ENCODE data around the gene FTCD. TPM values are rescaled to one million over a fixed set of nuclear protein-coding genes. Genes with fewer than 3 reads are reported as not detected.

FTCD gene
- total RNA-seq, 1 experiment from 2014 or later: not detected

DNA sequence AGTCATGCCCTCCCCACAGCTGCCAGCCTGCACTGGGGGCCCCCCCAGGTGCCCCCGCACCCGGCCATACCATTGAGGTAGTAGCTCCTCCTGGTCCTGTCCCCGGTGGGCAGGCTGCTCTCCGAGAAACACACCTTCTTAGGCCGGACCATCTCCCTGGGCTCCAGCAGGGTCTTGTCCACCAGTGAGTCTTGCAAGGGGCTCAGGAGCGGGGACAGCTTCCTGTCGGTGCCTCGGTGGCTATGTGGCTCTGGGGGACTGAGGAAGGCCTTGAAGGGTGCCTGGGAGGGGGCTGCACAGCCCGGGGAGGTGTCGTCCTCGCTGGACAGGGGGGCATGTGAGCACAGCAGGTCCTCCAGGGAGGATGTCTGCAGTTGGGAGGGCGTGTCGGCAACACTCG, 12.9 kb upstream of the FTCD start:
- H3K27me3 ChIP-seq (ENCODE audit: control insufficient read depth, insufficient read depth, low read length): no peaks in the 10 kb centered on the region
- H3K36me3 ChIP-seq (replicated peaks; ENCODE audit: control insufficient read depth, insufficient read depth, low read length): no peaks in the 10 kb centered on the region
- peak; percentile 38 for DNase-seq
- H3K4me3 ChIP-seq (ENCODE audit: insufficient read depth, low read depth, low read length): no peak overlapping the region

DNA sequence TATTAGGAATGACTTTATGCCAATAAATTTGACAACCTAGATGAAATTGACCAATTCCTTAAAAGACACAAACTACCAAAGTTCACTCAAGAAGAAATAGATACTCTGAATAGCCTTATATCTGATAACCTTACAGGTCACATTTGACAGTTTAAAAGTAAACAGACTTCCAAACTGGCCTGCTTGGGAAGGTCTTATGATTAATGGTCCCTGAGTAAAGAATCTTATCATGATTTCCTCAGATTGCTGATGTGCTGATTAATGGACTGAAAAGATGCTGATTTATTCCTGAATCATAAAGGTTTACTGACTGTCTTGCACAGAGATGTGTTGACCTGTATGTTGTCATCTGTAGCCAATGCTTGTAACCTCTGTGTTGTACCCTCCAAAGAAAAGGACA, 9.7 kb upstream of the FTCD start:
- no peaks in the 10 kb centered on the region for H3K27me3 ChIP-seq (ENCODE audit: control insufficient read depth, insufficient read depth, low read length)
- no peak overlapping the region for H3K4me3 ChIP-seq (ENCODE audit: insufficient read depth, low read depth, low read length)
- DNase-seq: no peak
- H3K36me3 ChIP-seq (replicated peaks; ENCODE audit: control insufficient read depth, insufficient read depth, low read length): no peaks in the 10 kb centered on the region; the same call in 1 of the 2 replicates

DNA sequence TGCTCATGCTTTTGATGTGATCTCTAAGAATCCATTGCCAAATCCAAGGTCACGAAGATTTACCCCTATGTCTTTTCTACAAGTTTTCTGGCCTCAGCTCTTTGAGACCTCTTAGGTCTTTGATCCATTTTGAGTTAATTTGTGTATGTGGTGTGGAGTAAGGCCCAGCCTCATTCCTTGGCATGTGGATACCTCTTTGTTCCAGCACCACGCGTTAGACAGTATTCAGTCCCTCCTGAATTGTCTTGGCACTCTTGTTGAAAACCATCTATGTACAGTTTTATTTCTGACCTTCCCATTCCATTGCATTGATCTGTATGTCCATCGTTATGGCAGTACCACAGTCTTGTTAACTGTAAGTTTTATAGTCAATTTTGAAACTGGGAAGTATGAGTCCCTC, 8.0 kb upstream of the FTCD start:
- no peaks in the 10 kb centered on the region for H3K27me3 ChIP-seq (ENCODE audit: control insufficient read depth, insufficient read depth, low read length)
- no peak for DNase-seq
- no peaks in the 10 kb centered on the region; the same call in 1 of the 2 replicates for H3K36me3 ChIP-seq (replicated peaks; ENCODE audit: control insufficient read depth, insufficient read depth, low read length)
- H3K4me3 ChIP-seq (ENCODE audit: insufficient read depth, low read depth, low read length): no peak overlapping the region

DNA sequence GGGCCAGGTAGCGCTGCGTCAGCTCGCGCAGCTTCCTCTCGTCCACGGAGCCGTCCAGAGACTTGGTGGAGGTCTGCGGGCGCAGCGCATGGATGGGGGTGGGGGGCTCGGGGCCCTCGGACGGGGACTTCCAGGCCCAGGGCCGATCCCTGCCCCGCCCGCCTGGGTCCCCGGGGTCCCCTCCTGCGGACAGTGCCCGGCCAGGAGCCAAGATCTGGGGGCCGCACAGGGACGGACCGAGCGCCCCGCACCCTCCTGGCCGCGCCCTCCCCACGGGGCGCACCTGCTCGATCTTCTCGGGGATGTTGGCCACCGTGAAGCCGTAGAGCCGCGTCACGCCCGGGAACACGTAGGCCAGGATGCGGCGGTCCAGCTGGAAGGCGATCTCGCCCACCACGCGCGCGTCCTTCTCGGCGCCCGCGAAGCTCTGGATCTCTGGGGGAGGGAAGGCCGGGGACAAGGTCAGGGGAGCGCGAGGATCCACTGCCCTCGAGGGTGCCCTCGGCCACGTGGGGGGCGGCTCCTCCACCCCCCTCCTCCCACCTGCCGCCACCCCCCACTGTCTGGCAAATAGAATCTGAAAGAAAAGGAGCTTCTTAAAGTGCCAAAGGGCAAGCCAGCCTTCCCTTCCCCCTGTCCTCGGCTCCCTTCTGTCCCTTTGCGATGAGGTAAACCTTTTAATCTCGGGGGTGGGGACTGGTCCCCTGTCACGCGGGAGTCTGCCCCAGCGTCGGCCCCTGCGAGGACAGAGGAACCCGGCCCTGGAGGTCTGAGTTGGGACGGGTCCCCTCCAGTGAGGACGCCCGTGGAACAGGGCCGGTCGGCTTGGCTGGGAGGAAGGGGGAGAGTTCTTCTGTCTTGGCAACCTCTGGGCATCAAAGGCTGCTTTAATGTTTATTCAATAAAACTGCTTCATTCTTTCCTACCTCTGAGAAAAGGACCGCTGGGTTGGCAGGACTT, 6.5 kb upstream of the FTCD start:
- Histone ChIP-seq H3K4me3 (ENCODE audit: insufficient read depth, low read depth, low read length) (no peak overlapping the region), H3K36me3 (replicated peaks; ENCODE audit: control insufficient read depth, insufficient read depth, low read length) (no peaks in the 10 kb centered on the region; the same call in 1 of the 2 replicates), H3K27me3 (ENCODE audit: control insufficient read depth, insufficient read depth, low read length) (no peaks in the 10 kb centered on the region)
- peak; percentile 56 for DNase-seq

DNA sequence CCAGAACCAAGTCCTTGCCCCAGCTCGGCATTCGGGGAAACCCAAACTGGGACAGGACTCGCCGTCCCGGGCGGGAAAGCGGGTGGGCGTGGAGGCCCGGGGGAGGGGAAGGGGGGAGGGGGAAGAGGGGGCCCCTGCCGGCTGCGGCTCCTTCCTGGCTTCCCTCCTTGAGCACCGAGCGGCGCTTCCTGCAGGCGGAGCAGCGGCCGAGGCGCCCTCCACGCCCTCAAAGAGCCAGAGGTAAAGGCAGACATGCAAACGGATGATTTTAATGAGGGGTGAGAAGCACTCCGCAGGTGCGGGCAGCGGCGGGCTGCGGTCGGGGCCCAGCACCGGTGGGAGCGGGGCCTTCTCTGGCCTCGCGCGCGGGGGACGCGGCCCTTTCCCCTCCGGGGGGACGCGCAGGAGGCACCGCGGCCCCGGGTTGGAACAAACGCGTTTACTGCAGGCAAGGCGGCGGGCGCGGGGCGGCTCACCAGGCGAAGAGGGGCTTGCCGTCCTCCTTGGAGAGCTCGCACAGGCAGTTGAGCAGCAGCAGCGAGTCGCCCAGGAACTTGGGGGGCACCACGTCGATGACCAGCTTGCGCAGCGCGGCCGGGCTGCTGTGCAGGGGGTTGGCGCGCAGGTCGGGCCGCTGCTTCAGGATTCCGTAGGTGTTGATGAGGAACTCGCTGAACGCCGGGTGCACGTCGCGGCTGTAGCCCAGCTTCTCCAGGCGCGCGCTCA, 5.7 kb upstream of the FTCD start:
- no peaks in the 10 kb centered on the region for H3K27me3 ChIP-seq (ENCODE audit: control insufficient read depth, insufficient read depth, low read length)
- DNase-seq: peak; percentile 77
- H3K4me3 ChIP-seq (ENCODE audit: insufficient read depth, low read depth, low read length): no peak overlapping the region
- H3K36me3 ChIP-seq (replicated peaks; ENCODE audit: control insufficient read depth, insufficient read depth, low read length): no peaks in the 10 kb centered on the region; the same call in 1 of the 2 replicates

DNA sequence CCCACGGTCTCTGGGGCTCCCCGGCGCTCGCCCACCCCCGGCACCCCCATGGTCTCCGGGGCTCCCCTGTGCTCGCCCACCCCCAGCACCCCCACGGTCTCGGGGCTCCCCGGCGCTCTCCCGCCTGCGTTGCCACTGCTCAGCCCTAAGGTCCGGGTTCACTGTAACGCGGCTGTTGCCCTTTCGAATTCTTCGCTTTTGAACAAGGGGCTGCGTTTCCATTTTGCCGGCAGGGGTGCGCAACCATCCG, 5.2 kb upstream of the FTCD start:
- H3K27me3 ChIP-seq (ENCODE audit: control insufficient read depth, insufficient read depth, low read length): no peaks in the 10 kb centered on the region
- no peaks in the 10 kb centered on the region; the same call in 1 of the 2 replicates for H3K36me3 ChIP-seq (replicated peaks; ENCODE audit: control insufficient read depth, insufficient read depth, low read length)
- no peak for DNase-seq
- no peak overlapping the region for H3K4me3 ChIP-seq (ENCODE audit: insufficient read depth, low read depth, low read length)

DNA sequence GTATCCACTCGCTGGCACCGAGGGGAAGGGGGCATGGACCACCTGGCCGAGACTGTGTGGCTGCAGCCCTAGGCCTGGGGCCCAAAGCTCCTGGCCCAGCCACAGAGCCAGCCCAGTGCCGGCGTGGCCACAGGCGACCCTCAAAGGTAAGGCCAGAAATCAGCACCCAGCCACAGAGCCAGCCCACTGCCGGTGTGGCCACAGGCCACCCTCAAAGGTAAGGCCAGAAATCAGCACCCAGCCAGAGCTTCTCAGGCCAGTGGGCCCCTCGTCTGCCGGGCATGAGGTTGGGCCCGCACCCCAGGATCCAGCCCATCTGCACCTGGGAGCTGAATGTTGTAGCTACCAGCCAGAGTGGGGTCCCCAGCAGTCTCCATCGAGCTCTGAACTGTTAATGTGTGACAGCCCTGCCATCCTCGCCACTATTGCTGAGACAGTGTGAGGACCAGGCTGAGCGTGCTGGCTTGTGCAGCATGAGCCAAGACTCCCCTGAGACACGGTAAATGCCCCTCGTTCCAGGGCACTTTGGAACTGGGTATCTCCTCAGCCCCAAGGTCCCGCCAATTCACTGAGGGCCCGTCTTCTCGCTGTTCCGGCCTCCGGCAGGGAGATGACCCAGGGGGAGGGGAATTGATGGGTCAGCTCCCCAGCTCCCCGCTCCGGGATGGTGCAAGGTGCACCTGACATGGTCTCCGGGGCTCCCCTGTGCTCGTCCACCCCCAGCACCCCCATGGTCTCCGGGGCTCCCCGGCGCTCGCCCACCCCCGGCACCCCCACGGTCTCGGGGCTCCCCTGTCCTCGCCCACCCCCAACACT, 4.7 kb upstream of the FTCD start:
- Histone ChIP-seq H3K27me3 (ENCODE audit: control insufficient read depth, insufficient read depth, low read length) (no peaks in the 10 kb centered on the region), H3K36me3 (replicated peaks; ENCODE audit: control insufficient read depth, insufficient read depth, low read length) (no peaks in the 10 kb centered on the region; the same call in 1 of the 2 replicates), H3K4me3 (ENCODE audit: insufficient read depth, low read depth, low read length) (no peak overlapping the region)
- peak; percentile 43 for DNase-seq

DNA sequence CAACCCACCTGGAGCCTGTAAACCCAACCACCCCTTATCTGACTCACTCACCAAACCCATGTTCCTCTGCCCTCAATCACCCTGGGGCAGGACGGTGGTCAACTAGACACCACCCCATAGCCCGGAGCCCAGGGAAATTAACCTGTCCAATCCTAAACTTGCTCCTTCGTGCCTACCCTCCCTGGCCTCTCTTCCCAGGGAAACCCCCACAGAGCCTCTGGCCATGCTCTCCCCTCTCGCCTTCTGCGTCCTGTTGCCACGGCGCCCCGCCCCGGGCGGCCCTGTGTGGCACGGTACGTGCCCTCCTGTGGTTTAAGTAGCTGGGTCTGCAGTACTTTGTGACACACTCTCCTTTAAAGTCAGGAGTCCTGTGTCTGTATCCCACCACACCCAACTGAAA, 4.0 kb upstream of the FTCD start:
- DNase-seq: peak; percentile 35
- H3K4me3 ChIP-seq (ENCODE audit: insufficient read depth, low read depth, low read length): no peak overlapping the region

DNA sequence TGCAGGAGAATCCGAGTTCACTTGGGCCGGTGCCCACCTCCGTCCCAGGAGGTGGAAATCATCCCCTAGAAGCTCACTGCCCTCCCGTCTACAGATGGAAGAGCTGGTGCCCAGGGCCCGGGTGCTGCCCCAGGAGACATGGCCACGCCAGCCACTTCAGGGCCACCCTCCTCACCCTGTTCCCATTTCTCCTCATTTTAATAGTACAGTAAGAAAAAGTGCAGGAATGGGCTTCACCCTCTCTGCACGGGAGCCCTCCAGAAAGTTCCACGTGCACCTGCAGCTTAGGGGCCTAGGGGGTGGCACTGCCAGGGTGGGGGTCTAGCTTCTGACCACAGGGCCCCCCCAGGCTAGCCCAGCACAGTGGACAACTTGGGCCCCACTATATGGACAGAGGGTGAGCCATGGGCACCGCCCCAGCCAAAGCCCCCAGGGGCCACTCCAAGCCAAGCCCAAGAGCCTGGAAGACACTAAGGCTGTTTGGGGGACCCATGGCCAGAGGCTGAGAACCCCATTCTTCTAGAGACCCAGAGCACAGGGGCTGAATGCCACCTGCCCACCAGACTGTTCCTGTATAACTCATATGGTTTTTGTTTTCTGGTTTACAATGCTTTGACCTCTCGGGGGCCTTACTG, 3.4 kb upstream of the FTCD start:
- Histone ChIP-seq H3K36me3 (replicated peaks; ENCODE audit: control insufficient read depth, insufficient read depth, low read length) (no peaks in the 10 kb centered on the region; the same call in 1 of the 2 replicates), H3K27me3 (ENCODE audit: control insufficient read depth, insufficient read depth, low read length) (no peaks in the 10 kb centered on the region), H3K4me3 (ENCODE audit: insufficient read depth, low read depth, low read length) (no peak overlapping the region)
- peak; percentile 23 for DNase-seq

More for the DNA sequence above, 4.0 kb upstream of the FTCD start:
- no peaks in the 10 kb centered on the region for H3K27me3 ChIP-seq (ENCODE audit: control insufficient read depth, insufficient read depth, low read length)
- no peaks in the 10 kb centered on the region; the same call in 1 of the 2 replicates for H3K36me3 ChIP-seq (replicated peaks; ENCODE audit: control insufficient read depth, insufficient read depth, low read length)

DNA sequence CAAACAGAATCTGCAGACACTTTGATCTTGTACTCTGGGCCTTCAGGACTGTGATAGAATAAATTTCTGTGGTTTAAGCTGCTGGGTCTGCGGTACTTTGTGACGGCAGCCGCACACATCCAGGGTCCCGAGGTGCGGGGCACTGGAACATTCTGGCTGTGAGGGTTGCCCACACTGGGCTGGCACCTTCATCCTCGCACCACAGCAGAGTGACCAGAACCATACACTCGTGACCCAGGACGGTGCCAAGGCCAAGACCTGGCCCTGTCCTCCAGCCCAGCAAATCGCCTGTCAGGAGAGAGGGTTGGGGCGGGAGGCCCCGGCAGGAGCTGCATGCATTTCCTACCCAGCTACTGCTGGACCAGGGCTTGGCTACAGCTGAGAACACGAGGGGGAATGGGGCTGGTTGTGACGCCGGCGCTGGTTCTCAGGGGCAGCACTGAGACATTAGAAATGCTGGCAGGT, 2.6 kb upstream of the FTCD start:
- DNase-seq: peak; percentile 20
- H3K36me3 ChIP-seq (replicated peaks; ENCODE audit: control insufficient read depth, insufficient read depth, low read length): no peaks in the 10 kb centered on the region; the same call in 1 of the 2 replicates
- H3K27me3 ChIP-seq (ENCODE audit: control insufficient read depth, insufficient read depth, low read length): no peaks in the 10 kb centered on the region
- H3K4me3 ChIP-seq (ENCODE audit: insufficient read depth, low read depth, low read length): no peak overlapping the region

DNA sequence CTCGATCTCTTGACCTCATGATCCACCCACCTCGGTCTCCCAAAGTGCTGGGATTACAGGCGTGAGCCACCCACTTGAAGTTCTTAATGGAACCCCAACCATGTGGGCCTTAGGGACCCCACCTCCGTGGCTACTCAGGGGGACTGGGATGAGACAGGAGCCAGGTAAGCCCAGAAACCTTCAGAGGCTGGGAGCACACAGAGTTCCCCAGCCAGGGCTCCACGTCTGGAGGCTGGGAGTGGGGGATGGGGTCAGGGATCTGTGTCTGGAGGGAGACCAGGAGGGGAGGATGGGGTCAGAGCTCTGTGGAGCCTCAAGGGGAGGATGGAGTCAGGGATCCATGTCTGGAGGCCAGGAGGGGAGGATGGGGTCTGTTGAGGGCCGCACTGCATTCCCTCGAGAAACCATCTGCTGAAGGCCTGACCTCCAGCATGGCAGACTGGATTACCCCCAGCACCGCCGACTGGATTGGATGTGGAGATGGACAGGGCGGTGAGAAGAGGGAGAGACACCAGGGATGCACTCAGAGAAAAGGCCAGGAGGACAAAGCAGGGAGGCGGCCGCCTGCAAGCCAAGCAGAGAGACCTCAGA, 2.1 kb upstream of the FTCD start:
- Histone ChIP-seq H3K36me3 (replicated peaks; ENCODE audit: control insufficient read depth, insufficient read depth, low read length) (no peaks in the 10 kb centered on the region; the same call in 1 of the 2 replicates), H3K27me3 (ENCODE audit: control insufficient read depth, insufficient read depth, low read length) (no peaks in the 10 kb centered on the region), H3K4me3 (ENCODE audit: insufficient read depth, low read depth, low read length) (no peak overlapping the region)
- peak; percentile 16 for DNase-seq

DNA sequence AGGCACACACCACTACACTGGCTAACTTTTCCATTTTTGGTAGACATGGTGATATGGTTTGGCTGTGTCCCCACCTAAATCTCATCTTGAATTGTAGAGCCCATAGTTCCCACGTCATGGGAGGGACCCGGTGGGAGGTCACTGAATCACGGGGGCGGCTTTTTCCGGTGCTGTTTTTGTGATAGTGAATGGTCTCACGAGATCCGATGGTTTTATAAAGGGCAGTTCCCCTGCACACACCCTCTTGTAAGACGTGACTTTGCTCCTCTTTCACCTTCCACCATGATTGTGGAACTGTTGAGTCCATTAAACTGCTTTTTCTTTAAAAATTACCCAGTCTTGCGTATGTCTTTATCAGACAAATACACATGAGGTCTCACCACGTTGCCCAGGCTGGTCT, 1.3 kb upstream of the FTCD start:
- no peaks in the 10 kb centered on the region for H3K27me3 ChIP-seq (ENCODE audit: control insufficient read depth, insufficient read depth, low read length)
- DNase-seq: no peak
- H3K4me3 ChIP-seq (ENCODE audit: insufficient read depth, low read depth, low read length): no peak overlapping the region
- H3K36me3 ChIP-seq (replicated peaks; ENCODE audit: control insufficient read depth, insufficient read depth, low read length): no peaks in the 10 kb centered on the region; the same call in 1 of the 2 replicates

DNA sequence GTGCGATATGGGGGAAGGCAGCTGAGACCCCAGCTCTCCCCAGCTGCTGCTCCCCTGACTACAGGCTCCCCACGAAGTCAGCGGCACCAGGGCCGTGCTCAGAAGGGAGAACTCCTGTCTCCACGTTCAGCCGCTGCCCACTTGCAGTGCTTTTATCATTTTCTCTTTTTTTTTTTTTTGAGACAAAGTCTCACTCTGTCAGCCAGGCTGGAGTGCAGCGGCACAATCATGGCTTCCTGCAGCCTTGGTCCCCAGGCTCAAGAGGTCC, 933 bp upstream of the FTCD start:
- H3K4me3 ChIP-seq (ENCODE audit: insufficient read depth, low read depth, low read length): no peak overlapping the region
- no peaks in the 10 kb centered on the region; the same call in 1 of the 2 replicates for H3K36me3 ChIP-seq (replicated peaks; ENCODE audit: control insufficient read depth, insufficient read depth, low read length)
- no peaks in the 10 kb centered on the region for H3K27me3 ChIP-seq (ENCODE audit: control insufficient read depth, insufficient read depth, low read length)
- DNase-seq: peak; percentile 22

All from H7 (cell line).